ENCODE measurements around the gene ADGRG6.

The ADGRG6 gene

GRCh38 chr6:142413111-142413510 lies 111.3 kb downstream of the ADGRG6 start (continued):
- TF ChIP-seq, protein P1, sequence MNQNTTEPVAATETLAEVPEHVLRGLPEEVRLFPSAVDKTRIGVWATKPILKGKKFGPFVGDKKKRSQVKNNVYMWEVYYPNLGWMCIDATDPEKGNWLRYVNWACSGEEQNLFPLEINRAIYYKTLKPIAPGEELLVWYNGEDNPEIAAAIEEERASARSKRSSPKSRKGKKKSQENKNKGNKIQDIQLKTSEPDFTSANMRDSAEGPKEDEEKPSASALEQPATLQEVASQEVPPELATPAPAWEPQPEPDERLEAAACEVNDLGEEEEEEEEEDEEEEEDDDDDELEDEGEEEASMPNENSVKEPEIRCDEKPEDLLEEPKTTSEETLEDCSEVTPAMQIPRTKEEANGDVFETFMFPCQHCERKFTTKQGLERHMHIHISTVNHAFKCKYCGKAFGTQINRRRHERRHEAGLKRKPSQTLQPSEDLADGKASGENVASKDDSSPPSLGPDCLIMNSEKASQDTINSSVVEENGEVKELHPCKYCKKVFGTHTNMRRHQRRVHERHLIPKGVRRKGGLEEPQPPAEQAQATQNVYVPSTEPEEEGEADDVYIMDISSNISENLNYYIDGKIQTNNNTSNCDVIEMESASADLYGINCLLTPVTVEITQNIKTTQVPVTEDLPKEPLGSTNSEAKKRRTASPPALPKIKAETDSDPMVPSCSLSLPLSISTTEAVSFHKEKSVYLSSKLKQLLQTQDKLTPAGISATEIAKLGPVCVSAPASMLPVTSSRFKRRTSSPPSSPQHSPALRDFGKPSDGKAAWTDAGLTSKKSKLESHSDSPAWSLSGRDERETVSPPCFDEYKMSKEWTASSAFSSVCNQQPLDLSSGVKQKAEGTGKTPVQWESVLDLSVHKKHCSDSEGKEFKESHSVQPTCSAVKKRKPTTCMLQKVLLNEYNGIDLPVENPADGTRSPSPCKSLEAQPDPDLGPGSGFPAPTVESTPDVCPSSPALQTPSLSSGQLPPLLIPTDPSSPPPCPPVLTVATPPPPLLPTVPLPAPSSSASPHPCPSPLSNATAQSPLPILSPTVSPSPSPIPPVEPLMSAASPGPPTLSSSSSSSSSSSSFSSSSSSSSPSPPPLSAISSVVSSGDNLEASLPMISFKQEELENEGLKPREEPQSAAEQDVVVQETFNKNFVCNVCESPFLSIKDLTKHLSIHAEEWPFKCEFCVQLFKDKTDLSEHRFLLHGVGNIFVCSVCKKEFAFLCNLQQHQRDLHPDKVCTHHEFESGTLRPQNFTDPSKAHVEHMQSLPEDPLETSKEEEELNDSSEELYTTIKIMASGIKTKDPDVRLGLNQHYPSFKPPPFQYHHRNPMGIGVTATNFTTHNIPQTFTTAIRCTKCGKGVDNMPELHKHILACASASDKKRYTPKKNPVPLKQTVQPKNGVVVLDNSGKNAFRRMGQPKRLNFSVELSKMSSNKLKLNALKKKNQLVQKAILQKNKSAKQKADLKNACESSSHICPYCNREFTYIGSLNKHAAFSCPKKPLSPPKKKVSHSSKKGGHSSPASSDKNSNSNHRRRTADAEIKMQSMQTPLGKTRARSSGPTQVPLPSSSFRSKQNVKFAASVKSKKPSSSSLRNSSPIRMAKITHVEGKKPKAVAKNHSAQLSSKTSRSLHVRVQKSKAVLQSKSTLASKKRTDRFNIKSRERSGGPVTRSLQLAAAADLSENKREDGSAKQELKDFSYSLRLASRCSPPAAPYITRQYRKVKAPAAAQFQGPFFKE (tag by site-specific recombination; IDR thresholded peaks at IDR 0.05; ENCODE audit: borderline replicate concordance): no peak
- TF ChIP-seq, protein P2, sequence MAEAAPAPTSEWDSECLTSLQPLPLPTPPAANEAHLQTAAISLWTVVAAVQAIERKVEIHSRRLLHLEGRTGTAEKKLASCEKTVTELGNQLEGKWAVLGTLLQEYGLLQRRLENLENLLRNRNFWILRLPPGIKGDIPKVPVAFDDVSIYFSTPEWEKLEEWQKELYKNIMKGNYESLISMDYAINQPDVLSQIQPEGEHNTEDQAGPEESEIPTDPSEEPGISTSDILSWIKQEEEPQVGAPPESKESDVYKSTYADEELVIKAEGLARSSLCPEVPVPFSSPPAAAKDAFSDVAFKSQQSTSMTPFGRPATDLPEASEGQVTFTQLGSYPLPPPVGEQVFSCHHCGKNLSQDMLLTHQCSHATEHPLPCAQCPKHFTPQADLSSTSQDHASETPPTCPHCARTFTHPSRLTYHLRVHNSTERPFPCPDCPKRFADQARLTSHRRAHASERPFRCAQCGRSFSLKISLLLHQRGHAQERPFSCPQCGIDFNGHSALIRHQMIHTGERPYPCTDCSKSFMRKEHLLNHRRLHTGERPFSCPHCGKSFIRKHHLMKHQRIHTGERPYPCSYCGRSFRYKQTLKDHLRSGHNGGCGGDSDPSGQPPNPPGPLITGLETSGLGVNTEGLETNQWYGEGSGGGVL (tag by site-specific recombination; IDR thresholded peaks at IDR 0.05): no peak
- no peak for TF ChIP-seq INSM2 (tag by site-specific recombination; IDR thresholded peaks at IDR 0.05)
- TF ChIP-seq MZF1 (tag by site-specific recombination; IDR thresholded peaks at IDR 0.05; ENCODE audit: borderline replicate concordance): no peak
- no peak for TF ChIP-seq GLIS2 (tag by site-specific recombination; IDR thresholded peaks at IDR 0.05)
- no peak for TF ChIP-seq ZFP41 (tag by site-specific recombination; IDR thresholded peaks at IDR 0.05; ENCODE audit: borderline replicate concordance)

- Histone ChIP-seq H3K4me3 (ENCODE audit: low read depth, low read length) (no peak overlapping the region), H3K36me3 (ENCODE audit: control insufficient read depth in 2 of 2, insufficient read depth in 1 of 2, low read length in 2 of 2) (no peaks in the 10 kb centered on the region; a peak in 1 of 3 replicates), H3K9me3 (ENCODE audit: control insufficient read depth, insufficient read depth, low read depth, low read length) (no peaks in the 10 kb centered on the region), H3K27ac (ENCODE audit: extremely low read depth, low read depth, low read length) (no peak overlapping the region), H3K4me1 (ENCODE audit: control insufficient read depth, insufficient read depth, low read length) (no peaks in the 10 kb centered on the region; the same call in 1 of the 2 replicates)
- POLR2A ChIA-PET: no interaction called here
- TF ChIP-seq ZNF2 (tag by site-specific recombination; IDR thresholded peaks at IDR 0.05) (no peak), ZNF146 (tag by site-specific recombination; IDR thresholded peaks at IDR 0.05) (no peak), ZNF221 (tag by site-specific recombination; IDR thresholded peaks at IDR 0.05; ENCODE audit: borderline replicate concordance) (no peak), ZNF138 (tag by site-specific recombination; IDR thresholded peaks at IDR 0.05; ENCODE audit: borderline replicate concordance) (no peak), ZNF248 (tag by site-specific recombination; IDR thresholded peaks at IDR 0.05) (no peak), ZNF239 (tag by site-specific recombination; IDR thresholded peaks at IDR 0.05) (no peak), ZNF843 (tag by site-specific recombination; IDR thresholded peaks at IDR 0.05) (no peak), ZNF48 (tag by site-specific recombination; IDR thresholded peaks at IDR 0.05) (no peak), ZNF621 (tag by site-specific recombination; IDR thresholded peaks at IDR 0.05) (no peak), ZNF311 (tag by site-specific recombination; IDR thresholded peaks at IDR 0.05; ENCODE audit: borderline replicate concordance) (no peak), HOXC10 (CRISPR knock-in tag; IDR thresholded peaks at IDR 0.05) (no peak), ZFP69B (tag by site-specific recombination; IDR thresholded peaks at IDR 0.05) (no peak), GLIS1 (tag by site-specific recombination; IDR thresholded peaks at IDR 0.05) (no peak), ZNF341 (tag by site-specific recombination; IDR thresholded peaks at IDR 0.05; ENCODE audit: low read depth) (no peak), ZNF169 (tag by site-specific recombination; IDR thresholded peaks at IDR 0.05) (no peak)
- TF ChIP-seq, protein P3, sequence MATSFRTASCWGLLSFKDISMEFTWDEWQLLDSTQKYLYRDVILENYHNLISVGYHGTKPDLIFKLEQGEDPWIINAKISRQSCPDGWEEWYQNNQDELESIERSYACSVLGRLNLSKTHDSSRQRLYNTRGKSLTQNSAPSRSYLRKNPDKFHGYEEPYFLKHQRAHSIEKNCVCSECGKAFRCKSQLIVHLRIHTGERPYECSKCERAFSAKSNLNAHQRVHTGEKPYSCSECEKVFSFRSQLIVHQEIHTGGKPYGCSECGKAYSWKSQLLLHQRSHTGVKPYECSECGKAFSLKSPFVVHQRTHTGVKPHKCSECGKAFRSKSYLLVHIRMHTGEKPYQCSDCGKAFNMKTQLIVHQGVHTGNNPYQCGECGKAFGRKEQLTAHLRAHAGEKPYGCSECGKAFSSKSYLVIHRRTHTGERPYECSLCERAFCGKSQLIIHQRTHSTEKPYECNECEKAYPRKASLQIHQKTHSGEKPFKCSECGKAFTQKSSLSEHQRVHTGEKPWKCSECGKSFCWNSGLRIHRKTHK (tag by site-specific recombination; IDR thresholded peaks at IDR 0.05): no peak
- TF ChIP-seq, protein P4, sequence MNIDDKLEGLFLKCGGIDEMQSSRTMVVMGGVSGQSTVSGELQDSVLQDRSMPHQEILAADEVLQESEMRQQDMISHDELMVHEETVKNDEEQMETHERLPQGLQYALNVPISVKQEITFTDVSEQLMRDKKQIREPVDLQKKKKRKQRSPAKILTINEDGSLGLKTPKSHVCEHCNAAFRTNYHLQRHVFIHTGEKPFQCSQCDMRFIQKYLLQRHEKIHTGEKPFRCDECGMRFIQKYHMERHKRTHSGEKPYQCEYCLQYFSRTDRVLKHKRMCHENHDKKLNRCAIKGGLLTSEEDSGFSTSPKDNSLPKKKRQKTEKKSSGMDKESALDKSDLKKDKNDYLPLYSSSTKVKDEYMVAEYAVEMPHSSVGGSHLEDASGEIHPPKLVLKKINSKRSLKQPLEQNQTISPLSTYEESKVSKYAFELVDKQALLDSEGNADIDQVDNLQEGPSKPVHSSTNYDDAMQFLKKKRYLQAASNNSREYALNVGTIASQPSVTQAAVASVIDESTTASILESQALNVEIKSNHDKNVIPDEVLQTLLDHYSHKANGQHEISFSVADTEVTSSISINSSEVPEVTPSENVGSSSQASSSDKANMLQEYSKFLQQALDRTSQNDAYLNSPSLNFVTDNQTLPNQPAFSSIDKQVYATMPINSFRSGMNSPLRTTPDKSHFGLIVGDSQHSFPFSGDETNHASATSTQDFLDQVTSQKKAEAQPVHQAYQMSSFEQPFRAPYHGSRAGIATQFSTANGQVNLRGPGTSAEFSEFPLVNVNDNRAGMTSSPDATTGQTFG (tag by site-specific recombination; IDR thresholded peaks at IDR 0.05; ENCODE audit: borderline replicate concordance): no peak
- CTCF ChIA-PET: interaction anchor here (0.7 to 1.1 kb wide), 2 partner anchors 26 to 58 kb away, joined by 3 read pairs; no protein-coding TSS in a partner anchor
These were observed 112.8 kb downstream of the ADGRG6 start for GRCh38 chr6:142414462-142415250.
